HCEC 1CT (cell line): ENCODE results near the gene TUBB1.
"Not testable (repeated sequence)": the region's sequence is repeated elsewhere in the genome, so short reads cannot be mapped to it uniquely, and the experiment has no call there.

Experiments used
- DNase-seq: peaks from one replicate; pipeline ENCODE4 v3.0.0-alpha.2; 2017

The TUBB1 gene

GRCh38 chr20:59006864-59007664, 12.2 kb upstream of the TUBB1 start, which contains the start of gene CTSZ:
Gene CTSZ, minus strand, starts transcription at chr20:59007254. Its CDS starts 126 bp downstream, at chr20:59007128.
- peak; percentile 47 for DNase-seq

GRCh38 chr20:59007665-59008511, 11.3 kb upstream of the TUBB1 start:
- DNase-seq, result no peak

- DNase-seq, result no peak
Observed at GRCh38 chr20:59008715-59009336, 10.4 kb upstream of the TUBB1 start.

GRCh38 chr20:59010321-59010994, 8.8 kb upstream of the TUBB1 start:
- DNase-seq, result no peak

- DNase-seq, result peak; percentile 68
Observed at GRCh38 chr20:59010995-59011873, 8.0 kb upstream of the TUBB1 start.

- not testable (repeated sequence) for DNase-seq
Observed at GRCh38 chr20:59011874-59012157, 7.4 kb upstream of the TUBB1 start.

GRCh38 chr20:59013031-59013951, 5.9 kb upstream of the TUBB1 start:
- DNase-seq, result no peak

- no peak for DNase-seq
Observed at GRCh38 chr20:59013959-59014608, 5.1 kb upstream of the TUBB1 start.

- DNase-seq, result no peak
Observed at GRCh38 chr20:59014680-59015389, 4.4 kb upstream of the TUBB1 start.

GRCh38 chr20:59015411-59015810, 3.8 kb upstream of the TUBB1 start:
- DNase-seq, result no peak

- no peak for DNase-seq
Observed at GRCh38 chr20:59015812-59016711, 3.2 kb upstream of the TUBB1 start.

GRCh38 chr20:59016795-59017492, 2.3 kb upstream of the TUBB1 start:
- DNase-seq, result no peak

- DNase-seq, result no peak
Observed at GRCh38 chr20:59017493-59018231, 1.6 kb upstream of the TUBB1 start.

- no peak for DNase-seq
Observed at GRCh38 chr20:59018817-59019216, 412 bp upstream of the TUBB1 start.

- DNase-seq, result no peak
Observed at GRCh38 chr20:59020938-59021551, 1.8 kb downstream of the TUBB1 start.

GRCh38 chr20:59022754-59023153, 3.5 kb downstream of the TUBB1 start:
- no peak for DNase-seq

- no peak for DNase-seq
Observed at GRCh38 chr20:59023616-59024015, 4.4 kb downstream of the TUBB1 start.
